ENCODE results near the gene TAF1C.
"Not testable (repeated sequence)": the region's sequence is repeated elsewhere in the genome, so short reads cannot be mapped to it uniquely, and the experiment has no call there.

Gene TAF1C

GRCh38 chr16:84209989-84210388, 23.1 kb upstream of the TAF1C start:
- no peak for DNase-seq

DNA sequence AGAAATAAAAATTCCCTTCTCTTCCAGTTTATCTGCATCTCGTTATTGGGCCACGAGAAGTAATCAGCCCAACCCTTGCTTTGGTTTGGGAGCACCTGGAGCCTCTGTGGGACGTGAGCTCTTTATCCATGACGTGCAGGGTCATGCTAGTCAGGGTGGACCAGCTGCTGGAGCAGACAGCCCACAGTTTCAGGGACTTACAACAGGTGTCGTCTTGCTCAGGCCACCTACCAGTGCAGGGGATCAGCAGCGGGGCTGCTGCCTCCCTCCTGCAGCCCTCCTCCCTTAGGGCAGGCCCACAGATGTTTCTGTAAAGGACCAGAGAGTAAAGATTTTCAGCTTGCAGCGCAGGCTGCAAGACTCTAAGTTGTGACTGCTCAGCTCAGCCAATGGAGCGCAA, 21.0 kb upstream of the TAF1C start:
- DNase-seq = no peak

- DNase-seq = no peak
Observed at GRCh38 chr16:84207251-84207650, 20.4 kb upstream of the TAF1C start.

DNA sequence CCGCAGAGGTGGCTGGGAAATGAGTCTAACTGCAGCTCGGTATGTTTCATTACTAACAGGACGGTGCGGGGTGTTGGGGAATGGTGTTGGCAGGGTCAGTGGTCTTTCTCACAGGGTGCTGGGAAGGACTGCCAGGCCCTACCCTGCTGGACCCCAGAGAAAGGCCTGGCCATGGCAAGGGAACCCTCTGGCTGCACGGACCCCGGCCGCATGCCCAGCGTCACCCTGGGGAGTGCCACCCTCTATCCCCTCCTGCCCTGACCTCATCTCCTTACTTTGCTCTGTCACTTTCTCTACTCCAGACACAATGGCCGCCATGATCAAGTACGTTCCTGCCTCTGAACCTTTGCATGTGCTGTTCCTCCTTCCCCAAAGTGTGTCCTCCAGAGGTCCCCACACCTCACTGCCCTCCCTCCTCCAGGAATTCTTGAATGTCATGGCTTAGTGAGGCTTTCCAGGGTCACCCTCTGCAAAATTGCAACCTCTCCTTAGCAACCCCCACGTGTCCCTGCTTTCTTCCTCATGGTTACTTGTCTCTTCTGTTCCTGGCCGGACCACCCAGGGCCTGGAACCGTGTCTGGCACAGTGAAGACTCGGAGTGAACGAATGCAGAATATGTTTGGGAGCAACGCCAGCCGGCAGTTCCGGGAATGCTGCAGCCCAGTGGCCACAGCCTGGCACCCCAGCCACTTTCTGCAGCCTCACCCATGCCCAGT, 19.3 kb upstream of the TAF1C start:
- no peak for DNase-seq

GRCh38 chr16:84205123-84205522, 18.3 kb upstream of the TAF1C start:
- DNase-seq = not testable (repeated sequence)

GRCh38 chr16:84204551-84204950, 17.7 kb upstream of the TAF1C start:
- DNase-seq = not testable (repeated sequence)

- DNase-seq = no peak
Observed at GRCh38 chr16:84199861-84200260, 13.0 kb upstream of the TAF1C start.

DNA sequence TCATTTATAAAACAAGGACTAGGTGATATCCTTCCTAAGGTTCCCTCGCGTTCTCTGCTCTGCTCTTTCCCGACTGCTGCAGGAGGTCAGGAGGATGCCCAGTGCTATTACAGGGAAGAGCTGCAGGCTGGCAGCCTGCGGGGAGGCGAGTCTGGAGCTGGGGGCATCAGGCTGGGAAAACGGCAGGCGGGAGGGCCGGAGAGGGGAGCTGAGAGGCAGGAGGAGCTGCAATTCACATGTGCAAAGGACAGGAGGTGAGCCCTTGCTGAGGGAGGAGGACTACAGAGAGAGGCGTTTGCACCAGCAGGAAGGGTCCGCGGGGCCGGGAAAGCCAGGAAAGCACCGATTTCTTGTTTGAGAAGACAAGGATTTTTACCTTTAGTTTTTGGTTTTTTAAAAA, 12.2 kb upstream of the TAF1C start:
- DNase-seq = no peak

DNA sequence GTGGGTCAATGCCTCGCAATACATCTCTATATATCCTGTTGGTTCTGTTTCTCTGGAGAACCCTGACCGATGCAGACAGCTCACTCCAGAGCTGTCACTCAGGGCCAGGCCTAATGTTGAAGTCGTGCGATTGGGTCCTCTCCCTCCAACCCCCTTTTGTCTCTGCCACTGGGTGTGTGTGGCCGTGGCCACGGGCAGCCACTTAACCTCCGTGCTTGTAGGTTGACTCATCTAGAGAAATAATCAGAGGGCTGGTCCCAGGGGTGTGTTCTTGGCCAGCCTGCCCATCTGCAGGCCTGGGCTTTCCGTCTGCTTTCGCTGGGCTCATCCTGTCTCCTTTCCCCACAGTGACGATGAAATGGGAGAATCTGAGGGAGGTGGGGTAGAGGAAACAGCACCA, 11.5 kb upstream of the TAF1C start:
- DNase-seq = peak; percentile 59

DNA sequence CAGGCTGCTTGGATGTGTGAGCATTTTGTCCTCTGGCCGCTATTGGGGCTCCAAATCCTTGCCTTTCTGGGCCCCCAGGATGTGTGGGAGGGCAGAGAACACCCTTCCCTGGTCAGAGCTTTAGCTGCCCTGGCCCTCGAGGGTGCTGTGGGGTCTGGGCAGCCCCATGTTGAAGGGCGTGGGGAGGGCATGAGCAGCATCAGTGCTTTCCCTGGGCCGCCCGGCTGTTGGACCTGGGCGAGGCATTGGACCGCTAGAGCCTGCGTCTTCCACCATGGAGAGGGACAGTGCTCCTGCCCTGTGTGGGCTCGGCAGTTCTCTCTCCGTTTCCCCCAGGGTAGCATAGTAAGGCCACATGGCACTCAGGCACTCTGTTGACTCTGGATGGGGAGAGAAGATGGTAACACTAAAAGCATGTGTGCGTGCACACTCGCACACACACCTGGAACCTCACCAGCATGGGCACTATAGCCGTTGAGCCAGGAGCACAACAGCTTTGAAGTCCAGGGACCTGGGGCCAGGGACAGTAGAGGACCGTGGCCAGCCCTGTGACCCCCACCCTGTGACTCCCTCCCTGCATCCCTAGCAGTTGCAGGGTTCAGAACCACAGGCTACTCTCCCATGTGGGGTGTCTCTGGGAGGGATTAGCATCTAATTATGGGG, 10.7 kb upstream of the TAF1C start:
- no peak for DNase-seq

- no peak for DNase-seq
Observed at GRCh38 chr16:84196727-84197394, 10.0 kb upstream of the TAF1C start.

- no peak for DNase-seq
Observed at GRCh38 chr16:84196101-84196500, 9.2 kb upstream of the TAF1C start.

GRCh38 chr16:84195201-84196093, 8.6 kb upstream of the TAF1C start:
- no peak for DNase-seq

DNA sequence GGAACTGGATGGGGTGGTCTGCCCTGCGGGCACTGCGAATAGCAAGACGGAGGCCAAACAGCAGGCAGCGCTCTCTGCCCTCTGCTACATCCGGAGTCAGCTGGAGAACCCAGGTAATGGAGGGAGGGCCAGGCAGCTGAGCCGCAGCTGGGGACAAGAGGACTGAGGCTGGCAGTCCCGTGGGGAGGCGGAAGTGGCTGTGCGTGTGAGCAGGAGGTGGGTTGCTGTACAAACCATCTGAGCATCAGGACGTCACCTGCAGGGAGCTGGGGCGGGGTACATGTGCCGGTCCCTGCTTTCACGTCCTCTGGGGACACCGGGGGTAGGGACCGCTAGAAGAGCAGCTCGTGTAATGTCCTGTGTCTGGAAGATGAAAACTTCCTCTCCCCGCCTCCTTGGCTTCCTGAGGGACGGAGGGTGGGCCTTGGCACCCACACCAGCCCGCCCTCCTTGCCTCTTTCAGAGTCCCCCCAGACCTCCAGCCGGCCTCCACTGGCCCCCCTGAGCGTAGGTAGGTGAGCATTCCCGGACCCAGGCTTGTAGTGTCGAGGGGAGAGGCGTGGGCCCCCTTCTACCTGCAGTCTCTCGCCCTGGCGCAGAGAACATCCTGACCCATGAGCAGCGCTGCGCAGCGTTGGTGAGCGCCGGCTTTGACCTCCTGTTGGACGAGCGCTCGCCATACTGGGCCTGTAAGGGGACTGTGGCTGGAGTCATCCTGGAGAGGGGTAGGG, 7.8 kb upstream of the TAF1C start:
- DNase-seq = no peak

DNA sequence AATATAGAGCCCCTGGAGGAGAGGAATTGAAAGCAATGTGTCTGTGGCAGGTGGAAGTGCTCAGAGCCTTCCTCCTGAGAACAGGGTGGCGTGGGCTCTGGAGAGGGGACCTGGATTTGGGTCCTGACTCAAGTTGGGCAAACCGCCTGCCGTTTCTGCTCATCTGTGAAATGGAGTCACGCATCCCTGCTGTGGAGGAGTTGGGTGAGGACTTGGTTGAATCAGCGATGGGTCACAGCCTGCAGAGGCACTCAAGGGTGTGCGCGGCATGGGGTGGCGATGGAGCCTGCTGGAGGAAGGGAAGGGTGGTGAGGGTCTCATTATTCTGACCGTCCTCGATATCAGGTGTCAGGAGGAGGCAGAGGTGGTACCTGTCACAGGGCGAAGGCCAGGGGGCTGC, 7.2 kb upstream of the TAF1C start:
- DNase-seq = no peak

GRCh38 chr16:84193480-84193879, 6.6 kb upstream of the TAF1C start:
- DNase-seq = no peak

DNA sequence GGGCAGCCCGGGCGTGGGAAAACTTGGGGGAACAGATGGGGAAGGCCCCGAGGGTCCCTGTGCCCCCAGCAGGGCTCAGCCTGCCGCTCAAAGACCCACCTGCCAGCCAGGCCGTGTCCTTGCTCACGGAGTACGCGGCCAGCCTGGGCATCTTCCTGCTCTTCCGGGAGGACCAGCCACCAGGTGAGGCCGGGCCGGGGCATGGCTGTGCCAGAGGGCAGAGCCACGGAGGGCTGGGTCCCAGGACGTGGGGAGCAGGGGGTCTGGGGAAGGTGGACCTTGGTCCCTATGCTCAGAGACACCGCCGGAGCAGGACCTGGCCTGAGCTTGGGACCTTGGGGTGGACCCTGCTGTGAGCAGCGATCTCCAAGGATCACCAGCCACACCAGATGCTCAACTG, 4.6 kb upstream of the TAF1C start:
- no peak for DNase-seq

GRCh38 chr16:84190731-84191388, 4.0 kb upstream of the TAF1C start, which contains the start of gene ADAD2:
ADAD2 (plus strand) TSS chr16:84191157; CDS start chr16:84191231, 74 bp downstream.
- DNase-seq = no peak

- no peak for DNase-seq
Observed at GRCh38 chr16:84184775-84185174, 2.1 kb downstream of the TAF1C start.

GRCh38 chr16:84183911-84184591, 2.8 kb downstream of the TAF1C start:
- DNase-seq = no peak

- DNase-seq = no peak
Observed at GRCh38 chr16:84183572-84183875, 3.3 kb downstream of the TAF1C start.

Data from fibroblast of upper back skin (primary cell).